GM18508 (cell line): ENCODE data around the gene ACSM6.
"Not testable (repeated sequence)": the region's sequence is repeated elsewhere in the genome, so short reads cannot be mapped to it uniquely, and the experiment has no call there.

Source experiments
- ATAC-seq: cut with Tn5 transposase; IDR thresholded peaks from one replicate; pipeline ENCODE4 v1.9.1; 2021; ENCODE audit warnings: moderate number of reproducible peaks; ENCODE audit not compliant: insufficient read depth, unreplicated experiment

ACSM6 gene

DNA sequence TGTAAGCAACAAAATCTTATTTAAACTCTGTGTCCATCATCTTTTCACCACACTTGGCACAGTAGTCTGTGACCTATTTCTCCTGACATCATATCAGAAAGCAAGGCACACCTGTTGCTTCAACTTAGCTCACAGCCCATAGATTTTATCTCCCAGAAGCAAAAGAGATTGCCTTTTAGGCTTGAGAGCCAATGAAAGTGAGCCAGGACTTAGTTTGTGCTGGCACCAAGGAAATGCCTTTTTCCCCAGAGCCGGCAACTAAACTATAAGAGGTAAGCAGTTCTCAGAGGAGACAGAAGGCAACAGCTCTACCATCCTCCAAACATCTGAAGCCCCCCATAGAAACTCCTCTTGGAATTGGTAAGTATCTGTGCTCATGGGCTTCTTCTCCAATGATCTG lies at the start of gene ACSM6:
TSS of gene ACSM6 (plus strand) at position 295 of the 400 bp plus-strand sequence. CDS start 248 bp downstream, outside the sequence.
- ATAC-seq = no peak

DNA sequence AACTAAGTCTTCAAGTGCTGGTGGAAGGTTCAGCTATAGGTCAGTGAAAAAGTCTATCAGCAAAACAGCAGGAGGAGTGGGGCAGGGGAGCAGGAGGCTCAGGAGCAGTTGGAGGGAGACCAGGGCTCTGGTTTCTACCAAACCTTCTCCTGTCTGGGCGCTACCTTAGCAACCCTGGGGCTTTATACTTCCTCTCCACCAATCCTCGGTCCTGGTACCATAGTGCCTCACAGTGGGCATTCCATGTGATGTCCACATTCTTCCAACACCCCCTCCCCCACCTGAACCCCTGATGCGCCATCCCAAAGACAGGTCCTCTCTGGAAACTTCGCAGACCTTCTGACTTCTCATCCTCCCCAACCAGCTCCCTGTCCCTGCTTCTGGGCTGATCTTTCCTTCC lies 25.3 kb upstream of the ACSM6 start:
- ATAC-seq = no peak

DNA sequence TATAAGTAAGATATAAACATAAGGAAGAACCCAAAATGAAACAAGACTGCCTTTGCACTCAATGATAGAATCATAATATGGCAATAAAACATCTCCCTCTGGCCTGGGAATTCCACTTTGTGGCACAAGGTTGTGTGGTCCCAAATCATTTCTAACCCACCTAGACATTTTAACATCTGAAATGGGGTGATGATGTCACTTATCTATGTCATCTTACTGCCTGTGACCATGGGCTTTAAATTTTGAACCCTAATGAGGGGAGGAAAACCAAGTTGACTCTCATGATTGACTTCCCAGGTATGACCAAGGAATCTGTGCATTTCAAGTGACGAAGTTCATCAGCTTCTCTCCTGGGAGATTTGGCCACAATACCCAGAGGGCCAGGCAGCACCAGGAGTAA lies 24.5 kb upstream of the ACSM6 start:
- ATAC-seq = no peak

GRCh38 chr10:95170790-95171189 lies 23.2 kb upstream of the ACSM6 start:
- ATAC-seq = no peak

DNA sequence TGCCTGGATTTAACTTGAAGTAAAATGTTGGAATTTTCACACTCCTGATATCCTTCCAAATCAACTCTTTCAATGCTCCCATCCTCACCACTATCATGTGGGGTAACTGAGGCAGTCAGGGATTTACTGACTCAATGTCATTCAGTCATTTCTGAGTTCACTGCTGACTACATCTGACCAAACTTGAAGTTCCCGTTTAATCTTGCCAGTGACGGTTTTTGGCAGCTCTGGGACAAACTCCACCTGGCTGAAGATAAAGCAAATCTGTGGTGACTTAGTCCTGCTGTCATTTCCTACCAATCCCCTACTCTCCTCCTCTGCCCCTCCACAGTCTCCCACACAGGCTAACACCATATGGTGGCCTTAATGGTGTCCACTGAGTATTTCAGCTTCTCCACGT lies 22.7 kb upstream of the ACSM6 start:
- ATAC-seq = no peak

DNA sequence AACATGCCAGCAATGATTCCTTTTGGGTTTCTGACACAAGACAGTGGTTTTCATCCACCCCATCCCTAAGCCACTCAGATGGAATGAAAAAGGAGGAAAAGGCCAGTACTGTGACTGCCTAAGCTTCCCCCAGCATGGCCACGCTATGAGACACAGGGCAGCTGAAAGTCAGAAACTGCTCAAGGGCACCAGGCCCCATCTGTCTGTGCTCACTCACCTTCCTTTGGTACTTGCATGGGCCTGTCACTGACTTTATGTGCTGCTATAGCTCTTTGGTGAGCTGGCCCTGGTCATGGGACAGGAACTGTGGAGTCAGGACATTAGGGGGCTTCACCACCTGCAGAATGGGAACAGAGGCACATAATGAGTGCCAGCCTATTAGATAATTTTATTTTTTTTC lies 21.2 kb upstream of the ACSM6 start:
- no peak for ATAC-seq

DNA sequence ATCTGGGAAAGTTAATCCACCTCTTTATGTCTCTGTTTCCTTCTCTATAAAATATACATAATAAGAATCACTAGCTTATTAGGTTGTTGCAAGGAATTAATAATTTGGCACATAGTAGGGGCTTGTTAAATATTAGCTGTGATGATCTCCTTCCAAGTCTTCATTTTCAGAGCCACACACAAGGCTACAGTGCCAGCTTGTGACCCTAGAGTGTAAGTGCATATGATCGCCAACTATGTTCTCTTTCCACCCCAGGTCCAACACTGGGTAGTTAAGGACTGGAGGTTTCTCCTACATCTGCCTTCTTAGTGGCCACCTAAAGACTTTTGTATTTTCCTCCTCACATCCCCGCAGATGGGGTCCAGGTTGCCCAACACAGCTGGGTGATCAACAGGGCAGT lies 17.9 kb upstream of the ACSM6 start:
- ATAC-seq = no peak

DNA sequence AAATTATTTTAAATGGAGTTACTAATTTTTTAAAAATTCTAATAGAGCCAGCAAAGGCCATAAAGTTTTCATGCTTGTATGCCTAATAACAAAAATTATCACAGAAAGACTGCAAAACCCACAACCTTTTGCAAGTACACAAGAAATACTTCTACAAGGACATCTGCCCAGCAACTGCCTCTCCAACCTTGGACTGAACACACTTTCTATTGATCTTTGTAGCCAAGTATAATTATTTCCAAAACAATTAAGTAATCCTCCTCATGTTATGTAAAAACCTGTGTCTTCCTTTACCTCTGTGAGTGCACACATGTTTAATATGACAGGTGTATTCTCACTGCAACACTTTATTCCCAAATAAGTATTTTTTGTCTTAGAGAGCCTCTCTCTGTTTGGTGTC lies 16.6 kb upstream of the ACSM6 start:
- ATAC-seq = no peak

DNA sequence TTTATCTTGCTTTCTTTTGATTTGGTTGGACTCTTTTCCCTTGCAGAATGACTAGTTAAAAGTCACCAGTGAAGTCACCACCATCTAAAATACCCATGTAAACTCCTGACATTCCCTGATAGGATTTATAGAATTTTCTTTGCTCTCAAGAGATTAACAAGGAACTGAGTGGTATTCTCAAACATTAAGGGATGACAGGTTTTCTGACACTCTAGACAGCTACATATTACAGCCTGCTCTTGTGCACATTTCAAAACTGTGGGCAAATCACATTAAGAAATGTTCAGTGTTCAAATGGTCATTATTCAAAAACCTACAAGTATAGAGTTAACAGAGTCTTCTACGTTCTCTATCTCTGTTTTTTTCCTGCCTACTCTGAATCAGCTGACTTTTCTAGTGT lies 15.8 kb upstream of the ACSM6 start:
- ATAC-seq = no peak

GRCh38 chr10:95178797-95179196 lies 15.2 kb upstream of the ACSM6 start:
- ATAC-seq = no peak

GRCh38 chr10:95181726-95182125 lies 12.3 kb upstream of the ACSM6 start:
- ATAC-seq = no peak

DNA sequence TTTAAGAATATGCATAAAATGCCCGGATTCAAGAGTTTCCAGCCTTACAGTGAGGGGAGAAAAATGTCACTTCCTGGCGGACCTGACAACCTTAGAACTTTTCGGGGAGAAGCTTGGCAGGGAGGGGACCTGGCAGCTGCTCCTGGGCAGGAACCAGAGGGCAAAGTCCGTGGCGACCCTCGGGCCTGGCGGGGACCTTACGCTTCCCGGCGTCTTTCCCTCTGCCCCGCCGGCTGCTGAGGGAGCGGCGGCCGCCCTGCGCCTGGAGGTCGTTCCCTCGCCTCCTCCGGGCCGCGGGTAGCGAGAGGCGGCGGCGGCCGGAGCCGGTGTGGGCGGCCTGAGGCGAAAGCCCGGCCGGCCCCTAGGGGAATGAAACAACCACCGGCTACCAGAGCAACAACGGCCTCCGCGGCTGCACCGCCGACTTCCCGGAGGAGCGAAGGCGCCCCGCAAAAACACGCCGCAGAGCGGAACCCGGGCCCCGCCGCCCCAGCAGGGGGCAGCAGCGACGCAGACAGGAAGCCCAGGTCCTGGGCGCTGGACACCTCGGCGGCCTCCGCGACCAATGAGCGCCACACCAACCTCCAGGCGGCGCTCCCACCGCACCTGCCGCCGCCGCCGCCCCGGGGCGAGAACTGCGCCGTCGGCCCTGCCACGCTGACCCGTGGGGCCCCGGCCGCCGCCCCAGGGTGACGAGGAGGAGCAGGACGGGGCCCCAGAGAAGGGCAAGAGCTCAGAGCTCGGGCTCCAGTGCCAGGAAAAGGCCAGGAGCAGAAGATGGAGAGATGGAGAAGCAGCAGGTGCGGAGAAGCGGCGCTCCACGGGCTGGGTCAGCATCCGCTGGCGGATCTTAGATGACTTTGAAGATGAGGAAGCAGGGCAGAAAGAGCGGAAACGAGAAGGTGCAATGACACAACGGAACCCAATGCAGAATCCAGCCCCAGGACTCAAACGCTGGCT lies 10.5 kb upstream of the ACSM6 start:
- ATAC-seq = peak; percentile 92

- ATAC-seq = no peak
These were observed 6.4 kb upstream of the ACSM6 start for GRCh38 chr10:95187617-95188016.

GRCh38 chr10:95188593-95188992 lies 5.4 kb upstream of the ACSM6 start:
- ATAC-seq = no peak

GRCh38 chr10:95196046-95196445 lies 2.0 kb downstream of the ACSM6 start:
- ATAC-seq = no peak

DNA sequence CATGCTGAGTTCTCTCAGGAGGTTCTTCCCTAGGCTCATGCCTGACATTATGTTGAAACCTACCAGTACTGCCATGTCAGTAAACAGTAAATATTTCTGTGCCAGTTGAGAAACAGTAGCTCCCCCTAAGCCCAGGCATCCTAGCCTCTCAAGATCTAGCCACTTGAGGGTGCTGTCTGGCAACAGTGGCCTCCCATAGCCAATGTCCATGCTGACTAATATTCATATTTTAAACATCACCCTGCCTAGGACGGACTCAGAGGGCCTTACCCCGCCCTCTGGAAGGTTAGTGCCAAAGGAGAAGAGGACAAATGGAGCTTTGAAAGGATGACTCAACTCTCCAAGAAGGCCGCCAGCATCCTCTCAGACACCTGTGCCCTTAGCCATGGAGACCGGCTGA lies 7.7 kb downstream of the ACSM6 start:
- ATAC-seq = no peak

GRCh38 chr10:95202865-95203264 lies 8.8 kb downstream of the ACSM6 start:
- ATAC-seq = not testable (repeated sequence)

GRCh38 chr10:95208702-95209391 lies 14.8 kb downstream of the ACSM6 start:
- ATAC-seq = no peak

DNA sequence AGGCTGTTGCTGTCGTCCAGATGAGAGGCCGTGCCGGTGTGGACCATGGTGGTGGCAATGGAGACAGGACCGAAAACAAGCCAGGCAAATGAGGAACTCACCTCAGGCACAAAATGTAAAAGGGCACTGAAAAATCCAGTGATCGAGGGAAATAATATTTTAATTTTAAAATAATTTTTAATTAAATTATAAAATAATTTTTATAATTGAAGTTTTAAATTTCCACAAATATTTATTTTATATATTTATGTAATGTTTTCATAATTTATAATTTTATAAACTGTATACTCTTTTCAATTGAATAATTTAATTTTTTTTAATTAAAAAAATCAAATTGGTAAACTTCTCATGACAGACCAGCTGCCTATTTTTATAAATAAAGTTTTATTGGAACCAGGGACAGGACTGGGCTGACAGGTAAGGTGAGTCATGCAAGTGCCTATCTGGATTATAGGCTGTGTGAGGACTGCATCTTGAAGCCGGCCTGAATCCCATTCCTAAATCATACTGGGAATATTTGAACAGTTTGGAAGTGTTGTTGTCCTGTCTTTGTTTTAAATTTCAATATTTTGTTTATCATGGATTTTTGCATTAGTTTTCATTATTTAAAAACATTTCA lies 15.6 kb downstream of the ACSM6 start:
- no peak for ATAC-seq

DNA sequence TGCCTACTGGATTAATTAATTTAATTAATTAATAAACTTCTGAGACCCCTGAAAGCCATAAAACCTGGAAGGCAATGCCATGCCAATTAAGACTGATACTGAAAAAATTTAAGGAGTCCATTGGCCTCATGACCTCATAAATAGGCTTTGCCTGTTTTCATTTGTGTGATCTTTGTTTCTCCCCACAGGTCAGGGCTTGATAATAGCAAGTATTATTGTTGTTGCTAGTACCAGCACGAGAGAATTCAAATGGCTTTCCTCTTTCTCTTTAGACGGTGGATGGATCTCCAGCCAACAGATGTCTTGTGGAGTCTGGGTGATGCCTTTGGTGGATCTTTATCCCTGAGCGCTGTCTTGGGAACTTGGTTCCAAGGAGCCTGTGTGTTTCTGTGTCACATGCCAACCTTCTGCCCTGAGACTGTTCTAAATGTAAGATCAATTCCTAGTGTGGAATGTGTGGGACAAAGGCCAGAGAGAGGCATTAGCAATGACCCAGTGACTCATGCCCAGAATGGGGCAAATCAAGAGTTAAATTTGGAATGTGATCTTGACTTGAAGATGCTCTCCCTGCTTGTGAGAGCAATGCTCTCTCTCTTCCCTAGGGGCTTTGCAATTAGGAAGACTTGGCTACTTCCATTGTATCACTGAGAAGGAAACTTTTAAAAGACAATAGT lies 17.7 kb downstream of the ACSM6 start:
- no peak for ATAC-seq

- no peak for ATAC-seq
These were observed 20.3 kb downstream of the ACSM6 start for GRCh38 chr10:95214369-95214768.
